ENCODE data around the gene GALNT3. TPM values are rescaled to one million over a fixed set of nuclear protein-coding genes. Genes with fewer than 3 reads are reported as not detected.

The GALNT3 gene
- total and polyA plus RNA-seq, 12 donors, result 0.55 to 5.5 (median 1.5) TPM; not detected in 1

GRCh38 chr2:165795011-165795410, 964 bp upstream of the GALNT3 start:
- intact Hi-C loops (cut with DNase I), result no loop called here
- DNase-seq, result no peak
- peak overlapping the region in 2 of 4 donors; percentile 7 to 57 for H3K4me3 ChIP-seq
- H3K27ac ChIP-seq, result no peak overlapping the region
- H3K9me3 ChIP-seq (replicated peaks in 1 of 3), result no peaks in the 10 kb centered on the region
- peaks cover 21% of the 10 kb centered on the region for H3K27me3 ChIP-seq
- no peak for TF ChIP-seq CTCF (IDR thresholded peaks at IDR 0.05)
- no peak for TF ChIP-seq POLR2A (IDR thresholded peaks at IDR 0.05)
- no peaks in the 10 kb centered on the region for H3K36me3 ChIP-seq (replicated peaks in 1 of 2)
- WGBS, 4 donors, result 60 to 75% (median 67%) methylated on average over 2 of the region's 2 CpGs
- H3K4me1 ChIP-seq (replicated peaks in 1 of 2), result peaks cover 14 to 16% of the 10 kb centered on the region in 2 donors

GRCh38 chr2:165794536-165794928, 485 bp upstream of the GALNT3 start:
- WGBS, 4 donors, result 14 to 35% (median 20%) methylated on average over 12 to 18 of the region's 18 CpGs
- H3K4me1 ChIP-seq (replicated peaks in 1 of 2), result peaks cover 14 to 16% of the 10 kb centered on the region in 2 donors
- H3K27me3 ChIP-seq, result peaks cover 21% of the 10 kb centered on the region
- no peaks in the 10 kb centered on the region for H3K9me3 ChIP-seq (replicated peaks in 1 of 3)
- peak overlapping the region in 2 of 4 donors; percentile 7 to 57 for H3K4me3 ChIP-seq
- intact Hi-C loops (cut with DNase I), result no loop called here
- TF ChIP-seq CTCF (IDR thresholded peaks at IDR 0.05), result no peak
- TF ChIP-seq POLR2A (IDR thresholded peaks at IDR 0.05), result no peak
- H3K27ac ChIP-seq, result peak overlapping the region in 1 of 5 donors; percentile 26
- no peaks in the 10 kb centered on the region for H3K36me3 ChIP-seq (replicated peaks in 1 of 2)
- peak in 5 of 7 donors; percentile 13 to 51 (median 15) for DNase-seq

GRCh38 chr2:165793161-165793778, 777 bp downstream of the GALNT3 start:
- intact Hi-C loops (cut with DNase I), result no loop called here
- 21 to 37% (median 25%) methylated on average over 19 to 35 of the region's 35 CpGs for WGBS, 4 donors
- no peak overlapping the region for H3K27ac ChIP-seq
- peaks cover 14 to 16% of the 10 kb centered on the region in 2 donors for H3K4me1 ChIP-seq (replicated peaks in 1 of 2)
- TF ChIP-seq CTCF (IDR thresholded peaks at IDR 0.05) (no peak), POLR2A (IDR thresholded peaks at IDR 0.05) (no peak)
- DNase-seq, result peak in 2 of 7 donors; percentile 8 to 17
- peak overlapping the region in 3 of 4 donors; percentile 7 to 57 (median 18) for H3K4me3 ChIP-seq
- peaks cover 21% of the 10 kb centered on the region for H3K27me3 ChIP-seq
- no peaks in the 10 kb centered on the region for H3K9me3 ChIP-seq (replicated peaks in 1 of 3)
- H3K36me3 ChIP-seq (replicated peaks in 1 of 2), result no peaks in the 10 kb centered on the region

GRCh38 chr2:165792104-165792454, 2.0 kb downstream of the GALNT3 start:
- WGBS, 4 donors, result 0 to 52% (median 28%) methylated on average over 1 of the region's 1 CpG

More at GRCh38 chr2:165792104-165792454, 2.0 kb downstream of the GALNT3 start:
- DNase-seq, result no peak
- H3K9me3 ChIP-seq (replicated peaks in 1 of 3), result no peaks in the 10 kb centered on the region
- no peak overlapping the region for H3K4me3 ChIP-seq
- TF ChIP-seq POLR2A (IDR thresholded peaks at IDR 0.05) (no peak), CTCF (IDR thresholded peaks at IDR 0.05) (no peak)
- peaks cover 21% of the 10 kb centered on the region for H3K27me3 ChIP-seq
- intact Hi-C loops (cut with DNase I), result no loop called here
- H3K27ac ChIP-seq, result no peak overlapping the region
- no peaks in the 10 kb centered on the region for H3K36me3 ChIP-seq (replicated peaks in 1 of 2)
- peaks cover 14 to 16% of the 10 kb centered on the region in 2 donors for H3K4me1 ChIP-seq (replicated peaks in 1 of 2)

Data from adrenal gland (tissue), 12 donors.